GM10266 (cell line): ENCODE results near the gene GPR157.
"Not testable (repeated sequence)": the region's sequence is repeated elsewhere in the genome, so short reads cannot be mapped to it uniquely, and the experiment has no call there.

ENCODE experiments used
- DNase-seq: peaks from one replicate; pipeline ENCODE4 v3.0.0; 2012; ENCODE audit errors: extremely low spot score
- CTCF ChIP-seq: IDR thresholded peaks from 2 replicates; pipeline ENCODE4 v1.5.1; 2012; ENCODE audit warnings: mild to moderate bottlenecking, low read depth; ENCODE audit not compliant: control insufficient read depth, insufficient read depth; ENCODE audit errors: missing control alignments

Gene GPR157

GRCh38 chr1:9101510-9102146 lies 27.3 kb downstream of the GPR157 start:
- peak; percentile 91 for TF ChIP-seq CTCF
- peak; percentile 77 for DNase-seq

GRCh38 chr1:9100471-9101043 lies 28.3 kb downstream of the GPR157 start:
- TF ChIP-seq CTCF = no peak
- no peak for DNase-seq

GRCh38 chr1:9099555-9099954 lies 29.3 kb downstream of the GPR157 start:
- DNase-seq = no peak
- no peak for TF ChIP-seq CTCF

GRCh38 chr1:9097947-9098705 lies 30.8 kb downstream of the GPR157 start:
- no peak for DNase-seq
- no peak for TF ChIP-seq CTCF

- no peak for DNase-seq
- TF ChIP-seq CTCF = no peak
Observed at GRCh38 chr1:9095818-9096217, 33.1 kb downstream of the GPR157 start.

- DNase-seq = not testable (repeated sequence)
Observed at GRCh38 chr1:9093996-9094595, 34.8 kb downstream of the GPR157 start.

- DNase-seq = no peak
- no peak for TF ChIP-seq CTCF
Observed at GRCh38 chr1:9093581-9093980, 35.3 kb downstream of the GPR157 start.
